ENCODE measurements around the gene TRMT2A. TPM values are rescaled to one million over a fixed set of nuclear protein-coding genes. Genes with fewer than 3 reads are reported as not detected.

Gene TRMT2A
- total and polyA plus RNA-seq, 10 of the 15 experiments (the other 5 are each of a cell fraction or from before 2014, with no cell fraction given) = 0.29 to 97.0 (median 57.9) TPM

DNA sequence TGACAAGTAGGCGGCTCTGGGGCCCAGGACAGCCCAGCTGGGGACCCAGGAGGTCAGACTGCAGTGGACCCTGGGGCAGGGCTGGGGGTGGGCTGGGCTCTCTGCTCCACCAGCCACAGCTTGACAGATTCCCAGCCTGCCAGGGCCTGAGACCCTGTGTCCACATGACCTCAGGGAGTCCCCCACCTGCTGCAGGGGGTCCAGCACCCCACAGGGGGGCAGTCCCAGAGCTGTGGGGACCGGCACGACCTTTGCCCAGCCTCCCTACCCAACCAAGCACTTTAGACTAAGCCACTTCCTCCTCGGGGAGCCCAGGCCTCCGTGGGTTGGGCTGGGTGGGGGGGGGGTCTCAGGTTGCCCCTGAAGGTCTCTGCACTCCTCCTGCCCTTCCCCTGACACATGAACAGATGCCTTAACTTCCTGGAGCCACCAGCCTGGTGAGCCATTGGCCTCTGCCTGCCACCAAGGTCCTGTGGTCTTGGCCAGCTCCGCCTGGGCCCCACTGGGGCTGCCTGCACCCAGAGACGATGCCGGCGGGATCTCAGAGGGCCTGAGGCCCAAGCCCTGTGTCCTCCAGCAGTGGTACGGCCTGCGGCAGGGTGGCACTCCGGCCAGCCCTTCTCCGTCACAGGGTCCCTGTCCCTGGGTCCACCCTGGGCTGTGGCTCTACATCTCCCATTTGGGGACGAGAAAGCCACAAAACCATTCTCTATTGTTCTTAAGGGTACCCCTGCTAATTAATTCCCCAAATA lies 30.4 kb upstream of the TRMT2A start:
- FAIRE-seq (no peak), ATAC-seq (peak; percentile 71), DNase-seq (ENCODE audit: low read depth, low spot score) (no peak)
- intact Hi-C loops (cut with micrococcal nuclease; ENCODE audit: unreplicated experiment) (no loop called here), in situ Hi-C loops (cut with MboI) (no loop called here)
- Histone ChIP-seq H3K27ac (ENCODE audit: control insufficient read depth, insufficient read depth) (no peak overlapping the region), H3K9me3 (replicated peaks; ENCODE audit: control insufficient read depth, insufficient read depth, low read length) (no peaks in the 10 kb centered on the region), H4K20me1 (ENCODE audit: control insufficient read depth, insufficient read depth) (no peaks in the 10 kb centered on the region), H3K9ac (ENCODE audit: control insufficient read depth, insufficient read depth, low read length) (no peak overlapping the region), H3K79me2 (ENCODE audit: control insufficient read depth, insufficient read depth, low read length) (no peaks in the 10 kb centered on the region), H2AFZ (ENCODE audit: control insufficient read depth, low read depth, low read length) (no peak overlapping the region), H3K4me2 (ENCODE audit: control insufficient read depth, insufficient read depth) (no peak overlapping the region), H3K36me3 (ENCODE audit: control insufficient read depth in 2 of 2, insufficient read depth in 2 of 2, low read length in 1 of 2) (no peaks in the 10 kb centered on the region), H3K4me1 (ENCODE audit: control insufficient read depth, insufficient read depth, low read length) (peaks cover 4% of the 10 kb centered on the region; the same call in 1 of the 2 replicates), H3K27me3 (replicated peaks in 1 of 2; ENCODE audit: control insufficient read depth in 2 of 2, insufficient read depth in 2 of 2, low read length in 1 of 2) (no peaks in the 10 kb centered on the region), H3K4me3 (no peak overlapping the region)
- ChIA-PET POLR2A (no interaction called here), CTCF (no interaction called here), SMC1A (ENCODE audit: uncharacterized antibody, unreplicated experiment) (no interaction called here), RAD21 (ENCODE audit: unreplicated experiment) (interaction anchor here (1.0 to 1.5 kb wide), 2 partner anchors 10 to 100 kb away, joined by 3 to 4 read pairs; no protein-coding TSS in a partner anchor)
- WGBS (ENCODE audit: insufficient coverage, insufficient replicate concordance, low lambda C conversion rate, missing lambda C conversion rate) = 52% methylated on average over 14 of the region's 14 CpGs
- TF ChIP-seq CREB1 (IDR thresholded peaks at IDR 0.05; ENCODE audit: low read depth) (no peak), SPI1 (IDR thresholded peaks at IDR 0.05; ENCODE audit: borderline replicate concordance, insufficient read depth, low read depth, low read length) (peak; percentile 22; the same call in 1 of the 2 replicates)
- BruUV-seq (replicated peaks) = no TSS peak

DNA sequence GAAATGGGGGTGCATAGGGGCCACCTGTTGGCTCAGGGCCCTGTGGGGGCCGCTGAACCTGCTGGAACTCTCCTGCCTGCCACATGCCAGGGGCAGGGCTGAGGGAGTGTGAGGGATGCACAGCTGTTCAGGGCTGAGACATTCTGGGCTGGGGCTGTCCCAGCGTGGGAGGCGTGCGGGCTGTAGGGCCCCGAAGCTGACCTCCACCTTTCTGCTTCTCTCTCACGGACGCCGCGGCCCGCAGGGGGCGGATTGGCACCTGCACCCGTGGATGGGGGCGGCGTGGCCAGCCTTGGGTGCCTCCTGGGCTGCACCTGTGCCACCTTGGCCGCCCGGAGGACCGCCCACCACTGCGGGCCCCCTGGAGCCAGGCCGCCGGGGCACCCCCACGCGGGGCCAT lies 29.8 kb upstream of the TRMT2A start:
- CTCF ChIA-PET = no interaction called here
- FAIRE-seq = no peak
- H3K27ac ChIP-seq (ENCODE audit: control insufficient read depth, insufficient read depth) = no peak overlapping the region
- 6% methylated on average over 22 of the region's 22 CpGs for WGBS (ENCODE audit: insufficient coverage, insufficient replicate concordance, low lambda C conversion rate, missing lambda C conversion rate)
- intact Hi-C loops (cut with micrococcal nuclease; ENCODE audit: unreplicated experiment) (no loop called here), in situ Hi-C loops (cut with MboI) (no loop called here)
- peak; percentile 88 for ATAC-seq
- H3K4me3 ChIP-seq = no peak overlapping the region
- no peaks in the 10 kb centered on the region for H4K20me1 ChIP-seq (ENCODE audit: control insufficient read depth, insufficient read depth)
- H3K36me3 ChIP-seq (ENCODE audit: control insufficient read depth in 2 of 2, insufficient read depth in 2 of 2, low read length in 1 of 2) = no peaks in the 10 kb centered on the region
- H3K4me1 ChIP-seq (ENCODE audit: control insufficient read depth, insufficient read depth, low read length) = peaks cover 4% of the 10 kb centered on the region; the same call in 1 of the 2 replicates
- H3K9ac ChIP-seq (ENCODE audit: control insufficient read depth, insufficient read depth, low read length) = no peak overlapping the region
- POLR2A ChIA-PET = no interaction called here
- no peaks in the 10 kb centered on the region for H3K9me3 ChIP-seq (replicated peaks; ENCODE audit: control insufficient read depth, insufficient read depth, low read length)
- no peak overlapping the region for H2AFZ ChIP-seq (ENCODE audit: control insufficient read depth, low read depth, low read length)
- RAD21 ChIA-PET (ENCODE audit: unreplicated experiment) = interaction anchor here (1.0 to 1.5 kb wide), 2 partner anchors 10 to 100 kb away, joined by 3 to 4 read pairs; no protein-coding TSS in a partner anchor
- SMC1A ChIA-PET (ENCODE audit: uncharacterized antibody, unreplicated experiment) = no interaction called here
- H3K4me2 ChIP-seq (ENCODE audit: control insufficient read depth, insufficient read depth) = no peak overlapping the region
- no peaks in the 10 kb centered on the region for H3K79me2 ChIP-seq (ENCODE audit: control insufficient read depth, insufficient read depth, low read length)
- H3K27me3 ChIP-seq (replicated peaks in 1 of 2; ENCODE audit: control insufficient read depth in 2 of 2, insufficient read depth in 2 of 2, low read length in 1 of 2) = no peaks in the 10 kb centered on the region
- no peak for DNase-seq (ENCODE audit: low read depth, low spot score)
- BruUV-seq (replicated peaks) = no TSS peak
- TF ChIP-seq DPF2 (IDR thresholded peaks at IDR 0.05) (0 out of 2 replicates have a peak, but pooled peaks have one; percentile 74), RUNX3 (IDR thresholded peaks at IDR 0.05; ENCODE audit: low read length) (peak; percentile 39), GATAD2B (conservative IDR thresholded peaks at IDR 0.05; ENCODE audit: low read depth) (peak; percentile 85), TCF3 (IDR thresholded peaks at IDR 0.05; ENCODE audit: borderline replicate concordance, insufficient read depth, low read depth, low read length) (peak; percentile 62; the same call in 1 of the 2 replicates), BHLHE40 (IDR thresholded peaks at IDR 0.05; ENCODE audit: borderline replicate concordance in 1 of 2, low read depth in 2 of 2, low read length in 1 of 2) (peak; percentile 22 to 58; a peak in 2 of 4 replicates), EGR1 (IDR thresholded peaks at IDR 0.05; ENCODE audit: borderline replicate concordance in 1 of 2, low read depth in 2 of 2, low read length in 2 of 2) (peak in 1 of 2 experiments; percentile 76; a peak in 2 of 3 replicates), IKZF1 (conservative IDR thresholded peaks at IDR 0.05) (peak; percentile 63), LARP7 (IDR thresholded peaks at IDR 0.05) (0 out of 2 replicates have a peak, but pooled peaks have one; percentile 31), SREBF2 (IDR thresholded peaks at IDR 0.05; ENCODE audit: low read length) (no peak), CREM (IDR thresholded peaks at IDR 0.05; ENCODE audit: low read depth) (0 out of 2 replicates have a peak, but pooled peaks have one; percentile 9), NR2F1 (conservative IDR thresholded peaks at IDR 0.05) (peak; percentile 95), TCF12 (IDR thresholded peaks at IDR 0.05; ENCODE audit: low read depth, low read length) (peak; percentile 85), NFYA (IDR thresholded peaks at IDR 0.05; ENCODE audit: borderline replicate concordance, low read depth, low read length) (no peak)

Measured in GM12878 (cell line).